Prostate gland (tissue), 2 donors: ENCODE measurements around the gene DLG2. TPM values are rescaled to one million over a fixed set of nuclear protein-coding genes. Genes with fewer than 3 reads are reported as not detected.
"Not testable (repeated sequence)": the region's sequence is repeated elsewhere in the genome, so short reads cannot be mapped to it uniquely, and the experiment has no call there.

Source experiments
- DNase-seq: peaks from one replicate; pipeline ENCODE4 v3.0.0-alpha.2; 2019; ENCODE audit warnings: low spot score
- H3K27ac ChIP-seq, 2 donors: fragments of 200-600 bp; sonication (generic); 2 replicates each; pipeline ENCODE4 v1.5.1; 2017 to 2019
- H3K27me3 ChIP-seq: fragments of 200-600 bp; sonication (generic); replicated peaks from 2 replicates; pipeline ENCODE4 v1.5.1; 2019; ENCODE audit not compliant: insufficient read depth
- H3K36me3 ChIP-seq, 2 donors: fragments of 200-600 bp; sonication (generic); 1 replicate in 1 of 2; 2 replicates in 1 of 2; pipeline versions ENCODE4 v1.5.1 to v1.8.1; 2017 to 2019
- H3K4me1 ChIP-seq: fragments of 200-600 bp; sonication (generic); replicated peaks from 2 replicates; pipeline ENCODE4 v1.5.1; 2019
- H3K4me3 ChIP-seq, 2 donors: fragments of 200-600 bp; sonication (generic); 2 replicates each; pipeline ENCODE4 v1.5.1; 2017 to 2019
- H3K9me3 ChIP-seq: fragments of 200-600 bp; sonication (generic); 2 replicates; pipeline ENCODE4 v1.5.1; 2017
- POLR2A ChIP-seq: fragments of 450-650 bp; IDR thresholded peaks from one replicate; pipeline ENCODE4 v1.6.1; 2016; ENCODE audit warnings: antibody characterized with exemption, mild to moderate bottlenecking
- POLR2AphosphoS5 ChIP-seq: sonication (generic); formaldehyde crosslinking; IDR thresholded peaks from one replicate; pipeline ENCODE4 v1.6.1; 2017; ENCODE audit warnings: antibody characterized with exemption
- WGBS: methylation state at CpG from one replicate; pipeline ENCODE4 v1.1.5; 2018; 5-methylcytosine and 5-hydroxymethylcytosine counted together
- intact Hi-C: fragments of 100-400 bp; cut with DNase I; formaldehyde crosslinking; loops from one replicate; pipeline ENCODE4 v1.14.2; 2022
- total RNA-seq, 2 donors: library from RNA; depleted of rRNA; stranded (reverse); fragments of >200 nt; gene quantifications; one replicate each; pipeline ENCODE4 v1.1.0, GENCODE V29; 2016
- TF ChIP-seq, protein P1 (sequence below), 4 experiments: fragments of 200-600 bp in 2 of 4; fragments of 450-650 bp in 2 of 4; sonication (generic) in 2 of 4; IDR thresholded peaks; 1 replicate in 3 of 4; 2 replicates in 1 of 4; pipeline ENCODE4 v1.5.1; 2016 to 2019; ENCODE audit warnings: antibody characterized with exemption in 4 of 4, mild to moderate bottlenecking in 2 of 4, moderate library complexity in 2 of 4

Gene DLG2
- total RNA-seq, 2 donors from 2014 or later, result 9.8 to 16.2 TPM

DNA sequence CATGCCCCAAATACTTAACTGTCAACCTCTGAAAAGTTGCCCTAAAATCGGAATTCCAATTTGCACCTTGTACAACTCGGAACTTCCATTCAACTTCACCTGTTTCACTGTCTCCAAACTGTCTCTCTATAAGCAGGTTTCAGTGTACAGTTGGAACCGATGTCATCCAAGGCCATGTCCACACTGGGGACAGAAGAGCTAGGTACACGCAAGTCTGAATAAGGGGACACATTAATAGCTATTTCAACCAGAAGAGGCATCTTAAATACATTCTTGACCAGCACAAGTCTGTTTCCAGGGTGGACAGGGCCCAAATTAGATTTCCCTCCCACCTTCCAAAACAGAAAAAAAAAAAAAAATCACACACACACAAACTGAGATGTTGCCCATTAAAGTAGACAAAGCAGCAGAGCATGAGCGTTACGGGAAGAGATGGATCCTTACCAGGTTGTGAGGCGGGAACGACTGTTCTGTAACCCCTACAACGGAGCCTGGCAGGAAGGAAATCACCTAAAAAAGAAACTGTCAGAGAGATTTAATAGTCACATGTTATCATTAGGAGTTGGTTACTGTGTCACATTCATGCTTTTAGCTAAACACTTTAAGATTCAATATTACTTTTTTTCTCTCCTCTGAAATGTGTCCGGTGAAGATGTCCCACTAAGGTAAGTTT is 36.1 kb upstream of the DLG2 start:
- intact Hi-C loops, result no loop called here
- peaks cover 2% of the 10 kb centered on the region for H3K4me1 ChIP-seq
- H3K9me3 ChIP-seq, result no peaks in the 10 kb centered on the region
- H3K4me3 ChIP-seq, result peak overlapping the region; percentile 78 to 93
- WGBS, result 1% methylated on average over 10 of the region's 10 CpGs
- DNase-seq, result no peak
- H3K27me3 ChIP-seq, result no peaks in the 10 kb centered on the region
- TF ChIP-seq, protein P1, sequence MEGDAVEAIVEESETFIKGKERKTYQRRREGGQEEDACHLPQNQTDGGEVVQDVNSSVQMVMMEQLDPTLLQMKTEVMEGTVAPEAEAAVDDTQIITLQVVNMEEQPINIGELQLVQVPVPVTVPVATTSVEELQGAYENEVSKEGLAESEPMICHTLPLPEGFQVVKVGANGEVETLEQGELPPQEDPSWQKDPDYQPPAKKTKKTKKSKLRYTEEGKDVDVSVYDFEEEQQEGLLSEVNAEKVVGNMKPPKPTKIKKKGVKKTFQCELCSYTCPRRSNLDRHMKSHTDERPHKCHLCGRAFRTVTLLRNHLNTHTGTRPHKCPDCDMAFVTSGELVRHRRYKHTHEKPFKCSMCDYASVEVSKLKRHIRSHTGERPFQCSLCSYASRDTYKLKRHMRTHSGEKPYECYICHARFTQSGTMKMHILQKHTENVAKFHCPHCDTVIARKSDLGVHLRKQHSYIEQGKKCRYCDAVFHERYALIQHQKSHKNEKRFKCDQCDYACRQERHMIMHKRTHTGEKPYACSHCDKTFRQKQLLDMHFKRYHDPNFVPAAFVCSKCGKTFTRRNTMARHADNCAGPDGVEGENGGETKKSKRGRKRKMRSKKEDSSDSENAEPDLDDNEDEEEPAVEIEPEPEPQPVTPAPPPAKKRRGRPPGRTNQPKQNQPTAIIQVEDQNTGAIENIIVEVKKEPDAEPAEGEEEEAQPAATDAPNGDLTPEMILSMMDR (IDR thresholded peaks at IDR 0.05), result no peak
- TF ChIP-seq POLR2AphosphoS5, result no peak
- no peak for TF ChIP-seq POLR2A
- peak overlapping the region; percentile 95 to 98 for H3K27ac ChIP-seq
- H3K36me3 ChIP-seq, result no peaks in the 10 kb centered on the region

DNA sequence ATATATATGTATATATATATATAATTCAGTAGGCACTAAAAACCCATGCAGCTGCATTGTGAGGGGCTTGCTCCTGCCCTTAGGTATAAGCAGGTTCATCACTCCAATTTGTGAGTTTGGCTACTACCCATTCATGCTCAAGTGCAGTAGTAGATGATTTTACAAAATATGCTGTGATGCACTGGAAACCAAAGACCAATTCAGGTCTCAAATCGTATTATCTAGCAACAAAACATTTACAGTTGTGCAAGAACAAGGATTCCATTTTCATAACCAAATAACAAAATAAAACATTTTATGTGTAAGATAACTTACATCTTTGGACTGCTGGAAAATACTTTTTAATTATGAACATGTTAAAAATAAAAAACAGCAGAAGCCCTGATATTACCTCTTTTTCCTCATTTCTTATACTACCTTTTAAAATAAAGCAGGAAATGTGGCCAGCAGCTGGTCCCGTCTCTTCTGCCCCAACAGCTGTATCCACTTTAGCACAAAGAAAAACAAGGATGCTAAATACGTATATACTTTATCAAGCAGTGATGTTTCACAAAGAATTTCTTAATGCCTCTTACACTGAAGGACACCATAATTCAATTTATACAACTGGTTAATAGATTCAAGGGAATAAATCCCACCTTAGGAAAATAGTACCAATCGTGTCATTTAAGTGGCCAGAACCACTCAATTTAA is 35.0 kb upstream of the DLG2 start:
- Histone ChIP-seq H3K36me3 (no peaks in the 10 kb centered on the region), H3K27ac (no peak overlapping the region), H3K27me3 (no peaks in the 10 kb centered on the region), H3K9me3 (no peaks in the 10 kb centered on the region), H3K4me3 (peak overlapping the region in 1 of 2 donors; percentile 93), H3K4me1 (peaks cover 2% of the 10 kb centered on the region)
- intact Hi-C loops, result no loop called here
- DNase-seq, result no peak
- TF ChIP-seq POLR2A (no peak), POLR2AphosphoS5 (no peak)
- TF ChIP-seq, protein P1 (IDR thresholded peaks at IDR 0.05), result no peak
- WGBS, result 4% methylated on average over 4 of the region's 4 CpGs

DNA sequence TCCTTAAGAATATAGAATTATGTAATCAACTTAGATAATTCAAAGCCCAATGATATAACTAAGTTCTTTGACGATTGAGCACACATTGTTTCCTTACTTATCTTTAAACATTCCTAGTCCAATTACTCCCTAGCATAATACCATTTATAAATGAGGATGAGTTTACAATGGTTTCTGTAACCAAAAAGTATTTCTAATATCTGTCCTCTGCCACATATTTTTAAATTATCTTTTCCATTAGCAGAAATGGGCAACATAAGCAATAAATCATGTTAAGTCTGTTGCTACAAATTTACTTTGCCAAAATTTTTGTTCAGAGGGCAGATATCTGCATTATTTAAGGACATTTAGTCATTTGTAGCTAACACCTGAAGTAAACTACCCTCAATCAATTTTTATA is 31.0 kb upstream of the DLG2 start:
- intact Hi-C loops, result no loop called here
- Histone ChIP-seq H3K27ac (no peak overlapping the region), H3K36me3 (no peaks in the 10 kb centered on the region), H3K4me3 (no peak overlapping the region), H3K9me3 (no peaks in the 10 kb centered on the region), H3K4me1 (peaks cover 2% of the 10 kb centered on the region), H3K27me3 (no peaks in the 10 kb centered on the region)
- DNase-seq, result no peak
- no peak for TF ChIP-seq POLR2A
- TF ChIP-seq, protein P1 (IDR thresholded peaks at IDR 0.05), result no peak
- TF ChIP-seq POLR2AphosphoS5, result no peak
- 47% methylated on average over 1 of the region's 1 CpG for WGBS

DNA sequence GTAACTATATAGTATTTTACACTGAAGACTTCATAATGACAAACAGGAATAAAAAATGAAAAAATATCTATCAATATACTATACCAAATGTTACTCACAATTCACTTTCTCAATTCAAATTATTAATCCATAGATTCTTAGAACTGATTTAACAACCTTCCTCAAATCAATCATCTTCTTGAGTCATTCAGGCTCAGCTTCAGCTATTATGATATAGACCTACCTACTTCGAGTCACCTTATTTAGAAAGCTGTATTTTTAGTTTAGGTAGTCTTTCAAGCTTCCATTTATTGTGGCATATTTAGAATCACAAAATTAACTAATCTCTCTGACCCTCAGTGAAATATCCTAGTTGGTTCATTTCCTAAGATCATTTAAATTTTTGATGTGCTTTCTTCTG is 29.6 kb upstream of the DLG2 start:
- no peaks in the 10 kb centered on the region for H3K9me3 ChIP-seq
- no peak for DNase-seq
- TF ChIP-seq, protein P1 (IDR thresholded peaks at IDR 0.05), result no peak
- TF ChIP-seq POLR2AphosphoS5 (no peak), POLR2A (no peak)
- WGBS, result 80% methylated on average over 1 of the region's 1 CpG
- intact Hi-C loops, result no loop called here
- no peak overlapping the region for H3K27ac ChIP-seq
- no peak overlapping the region for H3K4me3 ChIP-seq
- H3K27me3 ChIP-seq, result no peaks in the 10 kb centered on the region
- no peaks in the 10 kb centered on the region for H3K36me3 ChIP-seq
- no peaks in the 10 kb centered on the region for H3K4me1 ChIP-seq

DNA sequence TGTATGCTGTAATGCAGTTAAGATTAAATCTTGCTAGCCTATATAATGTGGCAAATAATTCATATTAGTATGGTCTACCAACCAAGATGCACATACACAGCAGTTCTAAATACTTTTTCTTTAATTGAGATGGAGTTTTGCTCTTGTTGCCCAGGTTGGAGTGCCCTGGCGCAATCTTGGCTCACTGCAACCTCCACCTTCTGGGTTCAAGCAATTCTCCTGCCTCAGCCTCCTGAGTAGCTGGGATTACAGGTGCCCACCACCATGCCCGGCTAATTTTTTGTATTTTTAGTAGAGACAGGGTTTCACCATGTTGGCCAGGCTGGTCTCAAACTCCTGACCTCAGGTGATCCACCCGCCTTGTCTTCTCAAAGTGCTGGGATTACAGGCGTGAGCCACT is 27.2 kb upstream of the DLG2 start:
- H3K4me1 ChIP-seq, H3K36me3 ChIP-seq, H3K4me3 ChIP-seq, DNase-seq, intact Hi-C loops, H3K27ac ChIP-seq, H3K9me3 ChIP-seq, H3K27me3 ChIP-seq: not testable (repeated sequence)
- WGBS, result 96% methylated on average over 4 of the region's 4 CpGs
